BJ (cell line): Measurements from ENCODE around the gene PLCG1. TPM values are rescaled to one million over a fixed set of nuclear protein-coding genes. Genes with fewer than 3 reads are reported as not detected.

ENCODE experiments used
- CTCF ChIA-PET: fragments of 350-600 bp; formaldehyde crosslinking; extraction: SDS; loops from one replicate; lab custom pipeline; 2021; ENCODE audit warnings: antibody characterized with exemption, inconsistent platforms; lab: Yijun Ruan, JAX
- POLR2A ChIA-PET: fragments of 300-600 bp; sonication (Branson Sonifier 250); formaldehyde crosslinking; extraction: SDS; loops from one replicate; lab custom pipeline; 2021; ENCODE audit warnings: antibody characterized with exemption; lab: Charles Lee
- DNase-seq: peaks from one replicate; pipeline ENCODE4 v3.0.0-alpha.2; 2011; ENCODE audit warnings: low read depth
- H3K27me3 ChIP-seq: 2 replicates; pipeline ENCODE4 v1.6.0; 2011; ENCODE audit warnings: low read length; ENCODE audit not compliant: control insufficient read depth, insufficient read depth
- H3K36me3 ChIP-seq: 2 replicates; pipeline ENCODE4 v1.5.1; 2011; ENCODE audit warnings: low read length; ENCODE audit not compliant: control insufficient read depth, insufficient read depth
- H3K4me3 ChIP-seq: 2 replicates; pipeline ENCODE4 v1.5.1; 2011; ENCODE audit warnings: low read depth, mild to moderate bottlenecking, control low read depth, low read length
- CTCF ChIP-seq: IDR thresholded peaks from 2 replicates; pipeline ENCODE4 v1.5.1; 2011; ENCODE audit warnings: low read depth, mild to moderate bottlenecking, control low read depth, inconsistent platforms, low read length, moderate library complexity; ENCODE audit not compliant: insufficient read depth
- polyA plus RNA-seq: library from polyadenylated mRNA; depleted of rRNA; stranded (reverse); fragments of >200 nt; gene quantifications from 2 replicates; pipeline ENCODE4 v1.2.3, GENCODE V29; 2011

PLCG1 gene
- polyA plus RNA-seq, 1 experiment: 46.5 TPM

GRCh38 chr20:41179961-41180360 lies 42.6 kb downstream of the PLCG1 start:
- ChIA-PET CTCF (interaction anchor here (0.7 to 1.4 kb wide), 2 partner anchors 44 to 53 kb away, joined by 4 read pairs; no protein-coding TSS in a partner anchor), POLR2A (no interaction called here)
- no peak for TF ChIP-seq CTCF
- no peak for DNase-seq
- H3K27me3 ChIP-seq: no peaks in the 10 kb centered on the region
- H3K4me3 ChIP-seq: no peak overlapping the region
- peaks cover 10% of the 10 kb centered on the region for H3K36me3 ChIP-seq

GRCh38 chr20:41180599-41181333 lies 43.4 kb downstream of the PLCG1 start:
- ChIA-PET POLR2A (no interaction called here), CTCF (interaction anchor here (0.7 to 1.4 kb wide), 4 partner anchors 44 to 160 kb away, joined by 3 to 4 read pairs (median 4); partner anchors contain the start of gene LPIN3)

GRCh38 chr20:41181567-41181966 lies 44.2 kb downstream of the PLCG1 start:
- Histone ChIP-seq H3K27me3 (no peaks in the 10 kb centered on the region), H3K4me3 (no peak overlapping the region), H3K36me3 (peaks cover 10% of the 10 kb centered on the region)
- TF ChIP-seq CTCF: no peak
- DNase-seq: no peak
- ChIA-PET POLR2A (no interaction called here), CTCF (interaction anchor here (0.8 kb wide), 2 partner anchors 158 to 159 kb away, joined by 3 to 4 read pairs; partner anchors contain the start of gene LPIN3)

More at GRCh38 chr20:41180599-41181333, 43.4 kb downstream of the PLCG1 start:
- DNase-seq: no peak
- H3K36me3 ChIP-seq: peaks cover 10% of the 10 kb centered on the region
- H3K27me3 ChIP-seq: no peaks in the 10 kb centered on the region
- TF ChIP-seq CTCF: no peak
- no peak overlapping the region for H3K4me3 ChIP-seq

GRCh38 chr20:41182296-41183212 lies 45.2 kb downstream of the PLCG1 start:
- Histone ChIP-seq H3K27me3 (no peaks in the 10 kb centered on the region), H3K36me3 (peaks cover 10% of the 10 kb centered on the region), H3K4me3 (no peak overlapping the region)
- no peak for TF ChIP-seq CTCF
- POLR2A ChIA-PET: no interaction called here
- no peak for DNase-seq
- CTCF ChIA-PET: interaction anchor here (1.3 kb wide), 1 partner anchor 50 kb away, joined by 4 read pairs; no protein-coding TSS in a partner anchor

GRCh38 chr20:41183391-41183790 lies 46.0 kb downstream of the PLCG1 start:
- Histone ChIP-seq H3K27me3 (no peaks in the 10 kb centered on the region), H3K4me3 (no peak overlapping the region), H3K36me3 (peaks cover 10% of the 10 kb centered on the region)
- TF ChIP-seq CTCF: no peak
- no peak for DNase-seq
- CTCF ChIA-PET: interaction anchor here (1.3 kb wide), 1 partner anchor 50 kb away, joined by 4 read pairs; no protein-coding TSS in a partner anchor
- POLR2A ChIA-PET: no interaction called here
